ENCODE data around the gene SLX9.
"Not testable (repeated sequence)": the region's sequence is repeated elsewhere in the genome, so short reads cannot be mapped to it uniquely, and the experiment has no call there.

Gene SLX9

DNA sequence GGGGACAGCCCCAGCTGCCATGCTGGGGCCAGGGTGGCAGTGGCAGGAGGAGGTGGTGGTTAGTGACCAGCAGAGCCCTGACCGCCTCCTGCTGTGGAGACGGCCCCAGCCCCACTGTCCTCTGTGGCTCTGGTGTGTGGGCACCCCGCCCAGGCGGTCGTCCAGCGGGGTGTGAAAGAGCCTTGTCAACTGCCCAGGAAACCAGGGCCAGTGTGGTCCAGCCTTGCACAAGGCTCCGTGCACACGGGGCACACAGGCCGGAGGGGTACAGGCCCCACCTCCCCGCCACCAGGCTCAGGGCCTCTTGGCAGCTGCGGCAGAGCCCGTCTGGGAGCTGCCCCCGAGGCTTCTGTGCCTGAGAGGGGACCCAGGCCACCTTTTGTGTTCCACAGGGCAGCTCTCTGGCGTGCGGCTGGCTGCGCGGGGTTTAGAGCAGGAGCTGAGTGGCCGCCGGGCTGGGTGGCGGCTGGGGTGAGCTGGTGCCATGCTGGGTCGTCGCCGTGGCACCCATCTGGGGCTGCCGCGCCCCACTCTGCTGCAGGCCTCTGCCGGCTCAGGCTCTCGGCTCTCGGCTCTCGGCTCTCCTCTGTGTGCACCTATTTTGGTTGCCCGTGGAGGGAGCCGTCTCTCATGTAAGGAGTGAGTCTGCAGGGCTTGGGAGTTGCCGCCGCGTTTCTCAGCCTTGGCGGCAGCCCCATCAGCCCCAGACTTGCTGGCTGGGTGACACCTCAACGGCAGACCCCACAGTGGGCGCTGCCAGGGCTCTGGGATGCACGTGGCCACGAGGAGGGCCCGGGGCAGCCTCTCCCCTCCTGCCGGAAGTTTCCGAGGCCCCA is 36.1 kb downstream of the SLX9 start:
- Mint-ChIP-seq H3K27me3 (ENCODE audit: low read depth, poor library complexity) (no peaks in the 10 kb centered on the region), H3K4me1 (peaks cover 28% of the 10 kb centered on the region), H3K27ac (no peak overlapping the region), H3K9me3 (no peaks in the 10 kb centered on the region), H3K36me3 (ENCODE audit: low read depth) (peaks cover 9% of the 10 kb centered on the region), H3K4me3 (no peak overlapping the region)
- TF ChIP-seq, protein P1, sequence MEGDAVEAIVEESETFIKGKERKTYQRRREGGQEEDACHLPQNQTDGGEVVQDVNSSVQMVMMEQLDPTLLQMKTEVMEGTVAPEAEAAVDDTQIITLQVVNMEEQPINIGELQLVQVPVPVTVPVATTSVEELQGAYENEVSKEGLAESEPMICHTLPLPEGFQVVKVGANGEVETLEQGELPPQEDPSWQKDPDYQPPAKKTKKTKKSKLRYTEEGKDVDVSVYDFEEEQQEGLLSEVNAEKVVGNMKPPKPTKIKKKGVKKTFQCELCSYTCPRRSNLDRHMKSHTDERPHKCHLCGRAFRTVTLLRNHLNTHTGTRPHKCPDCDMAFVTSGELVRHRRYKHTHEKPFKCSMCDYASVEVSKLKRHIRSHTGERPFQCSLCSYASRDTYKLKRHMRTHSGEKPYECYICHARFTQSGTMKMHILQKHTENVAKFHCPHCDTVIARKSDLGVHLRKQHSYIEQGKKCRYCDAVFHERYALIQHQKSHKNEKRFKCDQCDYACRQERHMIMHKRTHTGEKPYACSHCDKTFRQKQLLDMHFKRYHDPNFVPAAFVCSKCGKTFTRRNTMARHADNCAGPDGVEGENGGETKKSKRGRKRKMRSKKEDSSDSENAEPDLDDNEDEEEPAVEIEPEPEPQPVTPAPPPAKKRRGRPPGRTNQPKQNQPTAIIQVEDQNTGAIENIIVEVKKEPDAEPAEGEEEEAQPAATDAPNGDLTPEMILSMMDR (IDR thresholded peaks at IDR 0.05): no peak
- DNase-seq: no peak

DNA sequence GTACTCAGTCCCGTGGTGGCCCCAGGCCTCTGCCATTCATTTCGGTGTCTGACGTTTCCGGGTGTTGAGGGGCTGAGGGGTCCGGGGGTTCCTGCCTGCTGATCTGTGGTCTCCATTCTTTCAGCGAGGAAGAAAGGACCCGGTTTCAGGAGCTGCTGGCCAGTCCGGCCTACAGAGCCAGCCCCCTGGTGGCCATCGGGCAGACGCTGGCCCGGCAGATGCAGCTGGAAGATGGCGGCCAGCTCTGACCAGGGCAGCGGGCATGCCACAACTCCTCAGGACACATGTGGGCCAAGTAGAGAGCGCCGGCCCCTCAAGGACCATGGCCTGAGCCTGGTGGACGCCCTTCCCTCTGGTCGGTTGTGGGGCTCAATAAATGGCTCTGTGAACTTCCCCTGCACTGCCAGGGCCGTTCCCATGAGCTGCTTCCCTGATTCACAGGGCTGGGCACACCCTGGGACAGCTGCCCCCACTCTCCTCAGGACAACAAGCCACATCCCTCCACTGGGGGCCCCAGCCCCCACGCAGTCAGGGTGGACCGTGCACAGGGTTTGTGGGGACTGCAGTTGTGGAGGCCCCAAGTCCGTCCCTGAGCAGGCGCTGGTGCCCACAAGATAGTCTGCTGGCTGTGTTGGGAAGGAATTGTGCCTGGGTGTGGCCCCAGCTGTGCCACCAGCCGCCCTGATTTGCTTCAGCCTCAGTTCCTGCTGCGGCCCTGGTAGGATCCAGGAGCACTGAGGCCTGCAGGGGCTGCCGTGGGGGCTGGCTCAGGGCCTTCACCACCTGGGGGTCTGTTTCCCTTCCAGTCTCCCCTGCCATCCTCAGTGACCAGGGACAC is 36.9 kb downstream of the SLX9 start:
- not testable (repeated sequence) for H3K36me3 Mint-ChIP-seq (ENCODE audit: low read depth); H3K27me3 Mint-ChIP-seq (ENCODE audit: low read depth, poor library complexity); H3K4me3 Mint-ChIP-seq; H3K27ac Mint-ChIP-seq; H3K9me3 Mint-ChIP-seq; DNase-seq
- TF ChIP-seq, protein P1 (IDR thresholded peaks at IDR 0.05): peak; percentile 19
- peaks cover 31% of the 10 kb centered on the region for H3K4me1 Mint-ChIP-seq

DNA sequence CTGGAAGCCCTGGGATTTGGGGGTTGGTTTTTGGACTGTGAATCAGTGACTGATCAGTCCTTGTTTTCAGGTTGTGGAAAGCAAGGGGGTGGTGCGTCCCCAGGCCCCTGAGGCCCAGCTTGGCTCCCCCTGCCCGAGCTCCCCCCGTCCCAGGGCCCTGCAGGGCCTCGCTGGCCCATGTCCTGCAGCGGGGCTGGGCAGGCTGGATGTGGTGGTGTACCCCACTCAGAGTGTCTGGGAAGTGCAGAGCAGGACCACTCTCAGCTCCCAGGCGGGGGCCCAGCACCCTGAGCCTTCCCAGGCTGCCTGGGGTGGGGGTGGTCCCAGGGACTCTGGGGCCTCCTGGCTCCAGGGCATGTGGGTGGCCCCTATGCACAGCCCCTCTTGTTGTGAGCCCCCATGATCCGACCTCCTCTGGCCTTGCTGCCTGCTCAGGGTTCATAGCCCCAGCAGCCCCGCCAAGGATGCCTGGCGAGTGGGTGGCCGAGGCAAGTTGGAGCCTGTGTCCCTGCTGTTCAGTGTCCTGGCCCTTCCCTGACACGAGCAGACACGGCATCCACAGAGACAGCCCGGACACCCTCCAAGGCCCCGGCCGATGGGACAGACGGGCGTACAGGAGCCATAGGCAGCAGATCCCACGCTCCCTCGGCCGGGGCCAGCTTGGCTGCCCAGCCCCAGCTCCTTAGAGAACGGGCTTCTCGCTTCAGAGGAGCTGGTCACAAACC is 37.9 kb downstream of the SLX9 start:
- H3K4me1 Mint-ChIP-seq: peaks cover 31% of the 10 kb centered on the region
- no peak for DNase-seq
- no peaks in the 10 kb centered on the region for H3K9me3 Mint-ChIP-seq
- H3K36me3 Mint-ChIP-seq (ENCODE audit: low read depth): peaks cover 9% of the 10 kb centered on the region
- TF ChIP-seq, protein P1 (IDR thresholded peaks at IDR 0.05): no peak
- no peaks in the 10 kb centered on the region for H3K27me3 Mint-ChIP-seq (ENCODE audit: low read depth, poor library complexity)
- no peak overlapping the region for H3K4me3 Mint-ChIP-seq
- no peak overlapping the region for H3K27ac Mint-ChIP-seq

DNA sequence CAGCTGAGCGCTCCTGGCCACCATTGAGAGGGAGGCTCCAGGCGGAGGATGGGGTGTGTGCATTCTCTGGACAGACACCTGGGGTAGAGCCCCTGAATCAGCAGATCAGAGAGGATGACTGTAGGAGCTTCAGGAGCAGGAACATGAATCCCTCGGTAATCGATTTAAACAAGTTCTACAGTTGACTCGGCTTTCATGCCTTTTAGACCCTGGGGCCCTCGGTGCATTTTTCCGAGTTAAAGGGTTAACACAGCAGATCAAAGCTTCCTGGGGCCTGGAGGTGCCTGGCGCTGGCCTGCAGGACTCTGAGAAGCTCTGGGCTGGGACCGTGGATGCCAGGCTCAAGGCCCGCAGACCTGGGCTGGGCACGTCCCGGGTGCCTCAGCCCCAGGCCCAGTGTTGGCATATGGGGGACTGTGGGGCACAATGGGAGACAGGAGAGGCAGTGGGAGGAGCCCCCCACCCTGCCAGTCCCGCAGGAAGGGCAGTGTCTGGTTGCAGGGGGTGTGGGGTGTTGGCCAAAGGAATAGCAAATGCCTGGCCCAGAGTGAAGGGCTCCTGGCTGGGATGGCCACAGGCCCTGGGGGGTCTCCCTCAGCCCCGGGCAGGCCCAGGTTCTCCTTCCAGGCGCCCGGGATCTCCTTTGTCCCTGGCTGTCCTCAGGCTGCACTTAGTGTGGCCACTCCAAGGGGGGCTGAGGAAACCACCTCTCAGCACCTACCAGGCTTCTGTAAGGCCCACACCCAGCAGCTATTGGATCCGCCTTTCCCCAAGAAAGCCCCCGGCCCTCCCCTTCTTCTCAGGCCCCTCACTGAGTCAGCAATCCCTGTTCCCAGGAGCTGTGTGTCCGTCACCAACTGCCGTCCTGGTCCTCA is 40.1 kb downstream of the SLX9 start:
- TF ChIP-seq, protein P1 (IDR thresholded peaks at IDR 0.05): no peak
- Mint-ChIP-seq H3K4me1 (peaks cover 37% of the 10 kb centered on the region), H3K27ac (peak overlapping the region; percentile 66), H3K4me3 (no peak overlapping the region), H3K27me3 (ENCODE audit: low read depth, poor library complexity) (no peaks in the 10 kb centered on the region), H3K36me3 (ENCODE audit: low read depth) (no peaks in the 10 kb centered on the region), H3K9me3 (no peaks in the 10 kb centered on the region)
- no peak for DNase-seq

Measured in nephron progenitor cell (in vitro differentiated cells).